GM18873 (cell line): ENCODE results near the gene SPATC1L.

Source experiments
- ATAC-seq: cut with Tn5 transposase; IDR thresholded peaks from one replicate; pipeline ENCODE4 v1.9.1; 2021; ENCODE audit warnings: mild to moderate bottlenecking, moderate library complexity, moderate number of reproducible peaks; ENCODE audit not compliant: unreplicated experiment, low FRiP score

The SPATC1L gene

DNA sequence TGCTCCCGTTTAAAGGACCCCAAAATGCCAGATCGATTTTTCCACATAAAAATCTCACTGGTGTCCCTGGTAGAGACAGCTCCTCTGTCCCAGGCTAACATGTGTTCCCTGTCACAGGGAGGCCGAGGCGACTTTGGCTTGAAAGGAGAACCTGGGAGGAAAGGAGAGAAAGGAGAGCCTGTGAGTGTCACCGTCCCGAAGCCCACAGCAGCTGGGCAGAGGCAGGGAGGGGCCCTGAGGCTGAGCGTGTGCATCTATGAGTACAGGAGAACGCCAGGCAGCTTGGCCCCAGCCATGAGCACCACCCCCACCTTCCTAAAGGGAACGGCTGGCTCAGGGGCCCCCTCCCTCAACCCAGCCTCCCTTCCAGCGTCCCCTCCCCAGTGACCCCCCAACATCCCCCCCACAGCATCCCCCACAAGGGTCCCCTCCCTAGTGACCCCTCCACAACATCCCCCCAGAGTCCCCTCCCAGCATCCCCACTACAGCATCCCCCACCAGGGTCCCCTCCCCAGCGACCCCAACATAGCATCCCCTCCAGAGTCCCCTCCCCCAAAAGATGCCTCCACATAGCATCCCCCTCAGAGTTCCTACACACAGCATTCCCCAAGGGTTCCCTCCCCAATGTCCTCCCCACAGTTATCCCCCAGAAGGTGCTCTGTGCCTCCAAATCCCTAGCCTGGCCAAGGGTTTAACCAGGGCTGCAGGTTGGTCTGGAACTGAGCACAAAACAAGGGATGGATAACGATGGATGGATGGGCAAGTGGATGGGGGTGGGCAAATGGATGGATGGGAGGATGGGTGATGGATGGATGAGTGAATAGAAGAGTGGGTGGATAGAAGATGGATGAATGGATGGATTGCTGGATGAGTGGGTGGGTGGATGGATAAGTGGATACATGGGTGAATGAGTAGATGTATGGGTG, 61.2 kb downstream of the SPATC1L start:
- no peak for ATAC-seq

DNA sequence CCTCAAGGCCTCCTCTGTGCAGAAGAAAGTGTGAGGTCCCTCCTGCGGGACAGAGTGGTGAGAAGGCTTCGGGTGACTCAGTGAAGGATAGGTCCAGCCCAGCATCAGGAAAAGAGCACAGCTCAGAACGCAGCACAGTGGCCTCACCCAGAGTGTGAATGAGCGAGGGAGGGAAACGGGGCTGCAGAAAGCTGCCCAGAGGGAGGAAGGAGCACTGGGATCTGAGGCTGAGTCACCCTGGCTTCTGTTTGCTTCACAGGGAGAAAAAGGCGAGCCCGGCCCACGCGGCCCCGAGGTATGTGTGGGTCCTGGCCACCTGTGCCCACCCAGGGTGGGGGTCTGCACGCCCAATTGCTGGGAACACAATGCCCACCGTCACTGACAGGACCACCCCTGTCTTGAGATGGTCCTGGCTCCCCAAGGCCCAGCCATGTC, 62.0 kb downstream of the SPATC1L start:
- ATAC-seq = no peak

DNA sequence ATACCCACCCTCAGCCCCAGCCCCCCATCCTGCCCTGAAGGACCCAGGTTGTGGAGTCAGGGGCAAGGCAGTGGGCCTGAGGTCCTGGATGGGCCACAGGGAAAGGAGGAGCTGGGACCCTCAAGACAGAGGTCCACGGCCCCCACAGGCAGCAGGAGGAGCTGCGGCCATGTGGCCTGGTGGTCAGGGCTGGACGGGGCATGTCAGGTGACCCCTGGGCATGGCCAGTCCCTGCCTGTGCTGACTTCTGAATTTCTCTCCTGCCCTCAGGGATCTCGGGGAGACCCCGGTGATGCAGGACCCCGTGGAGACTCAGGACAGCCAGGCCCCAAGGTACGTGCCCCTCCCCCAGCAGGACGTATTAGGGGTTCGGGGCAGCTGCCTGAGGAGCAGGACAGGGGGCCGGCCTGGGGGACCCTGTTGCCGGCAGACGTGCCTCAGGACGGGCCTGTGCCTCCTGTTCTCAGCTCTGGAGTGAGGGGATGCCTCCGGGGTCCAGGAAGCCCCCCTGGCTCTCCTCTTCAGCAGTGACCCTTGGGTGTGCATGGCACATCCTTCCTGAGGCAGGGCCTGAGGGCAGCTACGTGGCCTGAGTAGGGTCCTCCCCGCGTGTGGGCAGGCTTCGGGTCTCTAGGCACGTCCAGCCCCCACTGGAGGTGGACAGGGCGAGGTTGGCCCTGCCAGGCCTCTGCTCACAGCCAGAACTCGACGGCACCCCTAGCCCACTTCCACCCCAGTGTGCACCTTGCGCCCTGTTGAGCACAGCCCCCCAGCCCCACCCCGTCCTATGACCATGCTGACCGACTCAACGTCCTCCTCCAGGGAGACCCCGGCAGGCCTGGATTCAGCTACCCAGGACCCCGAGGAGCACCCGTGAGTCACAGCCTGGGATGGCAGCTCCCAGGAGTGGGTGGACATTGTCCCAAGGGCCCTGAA, 62.7 kb downstream of the SPATC1L start:
- ATAC-seq = no peak

DNA sequence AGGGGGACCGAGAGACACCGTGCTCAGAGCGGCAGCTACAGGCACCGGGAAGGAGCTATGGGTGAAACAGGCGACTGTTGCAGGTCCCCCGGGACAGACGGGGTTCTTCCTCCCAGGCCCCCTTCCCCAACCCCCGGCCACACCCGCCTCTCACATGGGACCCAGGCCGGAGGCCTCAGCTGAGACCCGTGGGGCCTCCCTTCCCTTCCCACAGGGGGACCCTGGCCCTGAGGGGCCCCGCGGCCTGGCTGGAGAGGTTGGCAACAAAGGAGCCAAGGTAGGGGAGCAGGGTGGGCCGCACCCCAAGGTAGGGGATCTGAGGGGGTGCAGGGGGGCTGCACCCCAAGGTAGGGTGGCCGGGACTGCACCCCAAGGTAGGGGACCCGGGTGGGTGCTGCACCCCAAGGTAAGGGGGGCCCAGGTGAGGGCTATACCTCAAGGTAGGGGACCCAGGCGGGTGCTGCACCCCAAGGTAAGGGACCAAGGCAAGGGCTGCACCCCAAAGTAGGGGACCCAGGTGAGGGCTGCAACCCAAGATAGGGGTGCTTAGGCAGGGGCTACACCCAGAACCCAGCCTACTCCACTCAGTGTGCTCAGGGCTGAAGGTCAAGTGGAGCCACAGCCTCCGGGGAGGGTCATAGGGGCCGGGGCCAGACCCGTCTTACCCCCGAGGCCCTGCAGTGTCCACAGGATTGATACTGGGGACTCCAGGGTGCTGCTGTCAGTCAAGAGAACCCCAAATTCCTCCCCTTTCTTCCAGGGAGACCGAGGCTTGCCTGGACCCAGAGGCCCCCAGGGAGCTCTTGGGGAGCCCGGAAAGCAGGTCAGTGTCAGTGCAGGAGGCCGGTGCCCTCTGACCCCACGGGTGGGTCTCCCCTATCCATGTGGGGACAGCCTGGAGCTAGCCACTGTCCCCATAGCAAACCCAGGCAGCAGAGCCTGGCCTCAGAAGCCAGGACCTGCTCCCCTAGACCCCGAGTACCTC, 63.7 kb downstream of the SPATC1L start:
- ATAC-seq = no peak

DNA sequence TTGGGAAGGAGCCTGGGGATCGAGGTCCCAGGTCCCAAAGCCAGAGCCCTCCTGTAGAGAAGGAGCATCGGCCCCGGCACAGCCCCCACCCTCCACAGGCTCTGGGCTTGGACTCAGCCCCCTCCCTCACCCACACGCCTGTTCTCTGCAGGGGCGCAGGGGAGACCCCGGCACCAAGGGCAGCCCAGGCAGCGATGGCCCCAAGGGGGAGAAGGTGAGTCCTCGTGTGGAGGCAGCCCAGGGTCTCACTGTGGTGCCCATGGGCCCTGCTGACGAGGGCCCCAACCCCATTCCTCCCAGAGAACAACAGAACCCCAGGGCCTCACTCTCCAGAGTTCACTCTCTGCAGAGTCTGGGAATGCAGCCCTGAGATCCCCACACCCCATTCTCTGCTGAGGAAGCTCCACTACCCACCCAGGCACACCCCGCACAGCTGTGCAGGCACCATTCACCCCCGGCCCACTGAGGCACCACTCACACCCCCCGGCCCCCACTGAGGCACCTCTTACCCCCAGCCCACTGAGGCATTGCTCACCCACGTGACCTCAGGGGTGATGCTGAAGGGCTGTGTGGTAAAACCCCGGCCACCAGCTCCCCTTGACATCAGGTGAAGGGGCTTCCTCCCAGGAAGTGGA, 64.5 kb downstream of the SPATC1L start:
- ATAC-seq = no peak

DNA sequence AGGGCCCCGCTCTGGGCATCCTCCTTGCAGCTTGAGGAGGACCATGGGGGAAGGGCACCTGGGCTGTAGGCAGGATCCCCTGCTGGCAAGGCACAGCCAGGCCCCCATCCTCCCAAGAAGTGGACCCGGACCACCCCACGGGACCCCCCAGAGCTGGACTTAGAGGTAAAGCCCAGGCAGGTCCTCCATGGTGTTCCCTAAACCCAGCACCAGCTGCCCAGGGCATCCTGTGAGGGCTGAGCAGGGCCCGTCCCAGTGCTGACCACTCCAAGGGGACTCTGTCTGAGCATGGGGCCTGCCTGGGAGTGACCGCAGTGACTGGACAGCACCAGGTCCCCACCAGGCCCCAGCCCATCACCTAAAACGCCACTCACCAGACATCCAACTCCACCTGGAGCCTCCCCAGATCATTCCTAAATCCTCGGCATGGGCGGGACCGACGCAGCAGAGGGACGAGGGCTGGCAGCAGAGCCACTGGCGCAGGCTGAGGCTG, 65.1 kb downstream of the SPATC1L start:
- ATAC-seq = no peak

DNA sequence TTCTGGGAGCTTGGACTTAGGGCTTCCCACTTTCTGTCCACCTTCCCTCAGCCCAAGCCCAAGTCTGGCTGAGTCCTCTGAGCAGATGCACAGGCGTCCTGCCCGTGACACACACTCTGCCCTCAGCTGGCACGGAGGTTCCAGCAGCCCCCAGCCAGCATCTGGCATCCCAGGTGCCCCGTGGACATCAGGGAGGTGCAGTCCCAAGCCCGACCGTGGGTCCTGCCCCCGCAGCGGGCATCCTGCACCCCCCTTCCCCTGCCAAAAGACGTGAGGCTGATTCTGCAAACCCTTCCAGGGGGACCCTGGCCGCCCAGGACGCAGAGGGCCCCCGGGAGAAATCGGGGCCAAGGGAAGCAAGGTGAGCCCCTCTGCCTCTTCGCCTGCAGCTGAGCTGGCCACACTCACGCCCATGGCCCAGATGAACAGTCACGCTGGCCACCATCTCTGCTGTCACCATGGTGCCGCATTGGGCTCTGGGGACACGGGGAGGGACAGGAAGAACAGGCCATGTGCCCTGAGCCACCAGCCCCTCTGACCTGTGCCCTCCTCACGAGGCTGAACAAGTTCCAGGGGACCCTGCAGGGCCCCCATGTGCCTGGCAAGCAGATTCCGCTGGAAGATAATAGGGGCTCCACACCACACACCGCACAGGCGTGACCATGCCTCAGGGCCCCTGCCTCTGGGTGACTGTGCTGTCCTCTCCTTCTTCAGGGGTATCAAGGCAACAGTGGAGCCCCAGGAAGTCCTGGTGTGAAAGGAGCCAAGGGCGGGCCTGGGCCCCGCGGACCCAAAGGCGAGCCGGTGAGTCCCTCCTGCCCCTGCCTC, 65.7 kb downstream of the SPATC1L start:
- ATAC-seq = no peak

DNA sequence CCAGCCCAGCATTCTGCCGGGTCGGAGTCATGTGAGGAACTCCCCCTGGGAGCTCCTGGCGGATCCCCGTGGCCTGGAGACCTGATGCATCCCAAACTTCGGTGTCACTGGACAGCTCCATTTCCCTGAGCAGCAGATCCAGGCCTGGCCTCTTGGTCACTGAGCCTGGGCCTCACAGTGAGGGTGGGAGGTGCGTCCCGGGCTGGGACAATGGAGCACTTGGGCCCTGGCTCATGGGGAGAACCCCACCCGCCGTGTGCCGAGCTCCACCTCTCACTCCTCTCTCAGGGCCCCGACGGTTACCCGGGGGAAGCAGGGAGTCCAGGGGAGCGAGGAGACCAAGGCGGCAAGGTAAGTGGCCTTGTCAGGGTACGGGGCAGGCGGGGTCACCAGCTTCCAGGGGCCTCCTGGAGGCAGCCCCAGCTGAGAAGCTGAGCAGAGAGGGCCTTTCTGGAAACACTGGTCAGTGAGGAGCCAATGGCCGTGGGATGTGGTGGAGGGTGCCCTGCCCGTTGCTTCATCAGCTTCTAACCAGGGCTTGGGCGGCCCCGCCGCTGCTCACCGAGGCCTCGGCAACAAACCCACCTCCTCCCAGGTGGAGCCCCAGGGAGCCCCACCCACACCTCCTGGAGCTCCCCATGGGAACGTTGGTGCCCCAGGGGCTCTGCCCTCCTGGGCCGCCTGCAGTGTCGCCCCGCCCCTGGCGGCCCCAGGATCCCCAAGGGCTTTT, 66.5 kb downstream of the SPATC1L start:
- no peak for ATAC-seq

DNA sequence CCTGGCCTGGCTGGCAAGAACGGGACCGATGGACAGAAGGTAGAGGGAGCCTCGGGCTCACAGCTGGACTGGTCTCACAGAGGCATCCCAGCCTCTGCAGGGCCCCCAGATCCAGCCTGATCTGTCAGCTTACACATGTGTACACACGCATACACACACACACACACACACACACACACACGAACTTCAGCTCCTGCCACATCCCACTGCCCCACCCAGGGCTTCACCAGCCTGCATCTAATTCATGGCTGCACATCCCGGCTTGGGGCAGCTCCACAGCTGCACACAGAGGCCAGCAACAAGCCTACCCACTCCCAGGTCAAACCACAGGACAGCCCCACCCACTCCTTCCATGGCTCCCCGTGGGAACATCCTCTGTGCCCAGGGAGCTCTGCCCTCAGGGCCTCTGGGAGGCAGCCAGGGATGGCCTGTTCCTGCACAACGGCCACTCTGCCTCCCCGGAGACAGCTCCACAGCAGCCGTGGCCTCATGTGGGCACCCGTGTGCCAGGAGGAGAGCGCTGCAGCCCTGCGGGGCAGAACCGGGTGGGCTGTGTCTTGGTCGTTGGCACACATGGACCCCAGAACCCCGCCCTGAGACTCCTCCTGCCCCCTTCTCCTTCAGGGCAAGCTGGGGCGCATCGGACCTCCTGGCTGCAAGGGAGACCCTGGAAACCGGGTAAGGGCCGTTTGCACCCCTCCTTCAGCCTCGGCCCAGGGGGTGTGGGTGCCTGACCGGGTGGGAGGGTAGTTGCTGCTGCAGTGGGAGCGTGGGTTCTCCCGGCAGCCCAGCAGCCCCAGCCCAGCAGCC, 67.3 kb downstream of the SPATC1L start:
- no peak for ATAC-seq

DNA sequence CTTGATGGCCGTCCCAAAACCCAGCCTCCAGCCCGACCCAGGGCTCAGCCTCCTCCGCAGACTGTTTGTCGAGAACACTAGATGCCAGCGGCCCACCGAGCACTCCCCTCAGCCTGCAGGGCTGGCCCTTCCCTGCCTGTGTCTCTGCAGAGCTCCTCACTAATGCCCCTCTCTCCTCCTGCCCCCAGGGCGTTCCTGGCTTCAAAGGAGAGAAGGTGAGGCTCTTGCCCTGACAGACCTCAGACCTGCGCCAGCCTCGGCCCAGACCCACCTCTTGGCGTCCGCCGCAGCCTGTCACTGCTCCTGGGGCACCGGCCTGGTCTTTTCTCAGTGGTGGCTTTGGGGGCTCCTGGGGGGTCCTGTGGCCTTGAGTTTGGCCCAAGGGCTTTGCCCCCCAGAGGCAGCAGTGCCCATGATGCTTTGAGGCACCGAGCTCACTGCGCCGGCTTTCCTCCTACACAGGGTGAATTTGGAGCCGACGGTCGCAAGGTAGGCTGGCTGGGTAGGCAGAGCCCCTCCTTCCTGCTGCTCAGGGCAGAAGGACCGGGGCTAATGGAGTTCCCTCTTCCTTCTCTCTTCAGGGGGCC, 68.0 kb downstream of the SPATC1L start:
- no peak for ATAC-seq

DNA sequence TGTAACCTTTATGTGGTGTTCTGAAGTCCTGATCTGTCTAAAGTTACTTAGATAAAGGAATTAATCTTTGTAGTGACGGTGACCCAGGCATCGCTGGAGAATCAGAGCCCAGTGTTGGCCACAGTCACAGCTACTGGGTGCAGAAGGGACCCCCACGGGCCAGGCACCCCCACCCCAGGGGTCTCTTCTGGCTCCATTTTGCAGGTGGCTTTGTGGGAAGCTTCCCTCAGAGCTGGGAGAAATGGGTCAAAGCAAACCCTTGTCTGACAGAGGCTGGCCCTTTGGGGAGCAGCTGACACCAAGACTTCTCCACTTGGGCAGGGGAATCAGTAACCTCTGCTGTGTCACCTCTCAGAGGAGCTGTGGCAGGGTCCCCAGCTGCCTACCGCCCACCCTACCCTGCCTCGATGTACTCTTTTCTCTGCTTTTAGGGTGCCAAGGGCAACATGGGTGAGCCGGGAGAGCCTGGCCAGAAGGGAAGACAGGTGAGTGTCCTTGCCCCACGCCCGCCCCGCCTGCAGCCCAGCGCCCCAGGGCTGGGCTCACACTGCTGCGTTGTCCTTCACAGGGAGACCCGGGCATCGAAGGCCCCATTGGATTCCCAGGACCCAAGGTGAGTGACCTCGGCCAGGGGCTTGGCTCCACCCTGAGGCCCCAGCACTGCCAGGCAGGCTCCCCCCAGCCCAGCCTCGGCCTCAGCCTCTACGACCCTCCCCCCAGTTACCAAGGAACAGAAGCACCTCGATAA, 68.6 kb downstream of the SPATC1L start:
- no peak for ATAC-seq

DNA sequence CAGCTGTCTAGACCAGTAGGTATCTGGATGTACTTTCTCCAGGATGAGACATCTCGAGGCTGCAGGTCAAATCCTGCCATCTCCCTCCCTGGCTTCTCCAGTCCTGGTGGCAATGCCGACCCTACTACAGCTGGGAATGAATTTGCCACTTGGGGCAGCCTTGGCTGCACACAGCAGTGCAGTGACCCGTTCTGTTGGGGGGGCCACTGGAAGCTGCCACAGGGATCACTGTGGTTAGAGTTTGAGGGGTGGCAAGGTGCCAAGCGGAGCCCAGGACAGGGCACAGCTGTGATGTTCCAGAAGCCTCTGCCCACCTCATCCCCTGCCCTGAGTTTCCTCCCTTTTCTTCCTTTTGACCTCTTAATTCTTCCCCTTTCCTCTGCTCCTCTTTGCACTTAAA, 69.3 kb downstream of the SPATC1L start:
- ATAC-seq = no peak

DNA sequence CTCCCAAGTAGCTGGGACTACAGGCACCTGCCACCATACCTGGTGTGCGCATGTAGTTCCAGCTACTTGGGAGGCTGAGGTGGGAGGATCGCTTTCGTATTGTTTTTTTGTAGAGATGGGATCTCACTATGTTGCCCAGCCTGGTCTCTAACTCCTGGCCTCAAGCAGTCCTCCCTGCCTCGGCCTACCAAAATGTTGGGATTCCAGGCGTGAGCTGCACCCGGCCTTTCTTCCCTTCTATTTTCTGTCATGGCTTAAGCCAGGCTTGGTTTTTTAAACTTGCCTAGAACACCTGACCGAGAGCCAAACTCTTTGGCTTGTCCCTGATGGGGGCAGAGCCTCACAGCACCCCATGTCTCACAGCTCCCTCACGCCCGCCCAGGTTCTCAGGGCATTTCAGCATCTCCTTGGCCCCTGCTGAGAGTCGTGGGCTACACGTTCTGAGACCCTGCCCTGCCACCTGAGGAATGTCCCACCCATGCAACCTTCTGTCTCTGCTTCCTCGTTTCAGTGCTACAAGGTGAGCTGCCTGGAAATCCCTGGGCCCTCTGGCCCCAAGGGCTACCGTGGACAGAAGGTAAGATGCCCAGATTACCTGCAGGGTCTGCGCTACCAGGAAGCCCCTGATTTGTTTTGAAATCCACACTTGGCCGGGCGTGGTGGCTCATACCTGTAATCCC, 70.6 kb downstream of the SPATC1L start:
- ATAC-seq = no peak

DNA sequence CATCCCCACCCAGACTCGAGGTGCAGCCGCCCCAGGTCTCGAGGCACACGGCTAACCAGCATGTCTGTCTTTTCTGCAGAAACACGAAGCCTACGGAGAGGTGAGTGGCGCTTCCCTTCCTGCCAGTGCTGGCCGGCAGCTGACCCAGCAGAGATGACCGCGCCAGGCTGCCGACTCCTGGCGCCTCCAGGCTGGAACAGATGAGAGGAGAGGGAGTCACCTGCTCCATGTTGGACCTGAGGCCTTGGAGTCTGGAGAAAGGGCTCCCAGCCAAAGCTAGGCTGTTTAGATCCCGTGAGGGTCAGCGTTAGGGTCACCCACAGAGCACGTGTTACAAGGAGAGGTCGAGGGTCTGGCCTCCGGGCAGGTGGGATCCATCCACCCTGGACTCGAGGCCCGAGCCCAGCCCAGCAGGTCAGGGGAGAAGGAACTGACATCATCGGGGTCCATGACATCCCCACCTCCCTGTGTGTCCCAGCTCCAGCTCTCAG, 71.5 kb downstream of the SPATC1L start:
- no peak for ATAC-seq
